HG03175 (cell line): ENCODE results near the gene GARNL3.

ENCODE experiments used
- ATAC-seq: cut with Tn5 transposase; IDR thresholded peaks from one replicate; pipeline ENCODE4 v1.9.1; 2021; ENCODE audit warnings: mild to moderate bottlenecking, moderate library complexity; ENCODE audit not compliant: unreplicated experiment

The GARNL3 gene

DNA sequence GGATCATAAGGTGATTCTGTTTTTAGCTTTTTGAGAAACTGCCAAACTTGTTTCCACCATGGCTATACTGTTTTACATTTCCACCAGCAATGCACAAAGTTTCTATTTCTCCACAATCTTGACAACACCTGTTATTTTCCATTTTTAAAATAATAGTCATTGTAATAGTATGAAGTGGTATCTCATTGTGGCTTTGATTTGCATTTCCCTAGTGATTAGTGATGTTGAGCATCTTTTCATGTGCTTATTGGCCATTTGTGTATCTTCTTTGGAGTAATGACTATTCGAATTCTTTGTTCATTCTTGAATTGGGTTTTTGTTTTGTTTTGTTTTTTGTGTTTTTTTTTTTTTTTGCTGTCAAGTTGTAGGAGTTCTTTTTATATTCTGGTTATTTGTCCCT lies 4.9 kb downstream of the GARNL3 start:
- ATAC-seq, result no peak

GRCh38 chr9:127273326-127273725 lies 8.8 kb downstream of the GARNL3 start:
- ATAC-seq, result no peak

DNA sequence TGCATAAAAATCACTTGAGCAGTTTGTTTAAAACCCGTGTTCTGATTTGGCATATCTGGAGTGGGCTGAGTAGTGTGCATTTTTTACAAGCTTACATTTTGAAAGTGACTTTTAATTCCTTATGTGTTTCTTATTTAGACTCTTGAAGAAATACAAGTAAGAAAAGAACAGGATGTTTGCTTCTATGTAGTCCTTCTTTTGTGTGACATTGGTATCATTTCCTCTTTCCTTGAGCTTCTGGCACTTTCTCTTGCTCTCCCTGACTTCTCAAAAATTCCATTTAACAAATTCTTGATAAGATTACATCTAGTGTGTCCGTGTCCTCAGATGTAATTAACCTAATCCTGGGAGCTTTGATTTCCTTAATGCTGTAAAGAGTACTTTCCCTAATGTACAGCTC lies 12.5 kb downstream of the GARNL3 start:
- ATAC-seq, result no peak

GRCh38 chr9:127277770-127278169 lies 13.2 kb downstream of the GARNL3 start:
- no peak for ATAC-seq

GRCh38 chr9:127278372-127278771 lies 13.8 kb downstream of the GARNL3 start:
- no peak for ATAC-seq

GRCh38 chr9:127279717-127280285 lies 15.2 kb downstream of the GARNL3 start:
- ATAC-seq, result no peak

GRCh38 chr9:127280880-127281660 lies 16.5 kb downstream of the GARNL3 start:
- ATAC-seq, result no peak

DNA sequence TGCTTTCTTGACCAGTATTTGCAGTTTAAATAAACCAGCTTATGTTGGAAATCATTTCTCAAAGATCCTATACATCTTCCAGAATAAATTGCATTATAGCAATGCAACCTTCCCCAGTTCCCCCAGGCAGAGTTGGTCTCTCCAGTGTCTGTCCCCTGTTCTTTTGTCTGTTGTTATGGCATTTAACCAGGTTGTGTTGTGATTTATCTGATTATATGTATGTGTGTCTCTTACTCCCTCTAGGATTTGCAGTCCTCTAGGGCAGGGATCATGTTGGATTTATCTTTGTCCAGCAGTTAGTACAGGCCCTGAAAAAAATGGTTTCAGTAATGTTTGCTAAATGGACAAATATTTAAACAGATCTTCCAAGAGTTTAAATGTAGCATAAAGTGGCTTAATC lies 17.3 kb downstream of the GARNL3 start:
- no peak for ATAC-seq

- no peak for ATAC-seq
Measured at GRCh38 chr9:127282611-127283010, 18.0 kb downstream of the GARNL3 start.

GRCh38 chr9:127283135-127283534 lies 18.6 kb downstream of the GARNL3 start:
- ATAC-seq, result no peak

GRCh38 chr9:127283917-127284497 lies 19.4 kb downstream of the GARNL3 start:
- ATAC-seq, result no peak

DNA sequence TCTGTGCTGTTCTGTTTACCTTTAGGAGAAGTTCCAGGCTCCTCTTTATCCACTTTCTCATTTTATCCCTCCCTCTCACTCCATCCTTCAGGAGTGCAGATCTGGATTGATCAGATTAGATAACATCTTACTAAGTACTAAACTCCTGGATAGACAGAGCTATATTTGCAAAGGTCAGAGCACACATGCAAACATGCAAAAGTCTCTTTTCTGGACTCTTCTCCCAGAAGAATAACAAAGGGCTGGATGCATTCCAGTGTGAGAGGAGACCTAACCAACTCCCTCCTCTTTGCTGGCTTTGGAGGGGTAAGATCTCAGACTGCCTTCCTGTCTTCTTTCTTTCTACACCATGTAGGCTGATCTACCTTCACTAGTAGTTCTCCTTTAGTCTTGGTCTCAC lies 21.4 kb downstream of the GARNL3 start:
- no peak for ATAC-seq

GRCh38 chr9:127290561-127291065 lies 26.0 kb downstream of the GARNL3 start:
- no peak for ATAC-seq

- ATAC-seq, result no peak
Measured at GRCh38 chr9:127291246-127291778, 26.7 kb downstream of the GARNL3 start.

GRCh38 chr9:127292415-127292814 lies 27.8 kb downstream of the GARNL3 start:
- no peak for ATAC-seq

DNA sequence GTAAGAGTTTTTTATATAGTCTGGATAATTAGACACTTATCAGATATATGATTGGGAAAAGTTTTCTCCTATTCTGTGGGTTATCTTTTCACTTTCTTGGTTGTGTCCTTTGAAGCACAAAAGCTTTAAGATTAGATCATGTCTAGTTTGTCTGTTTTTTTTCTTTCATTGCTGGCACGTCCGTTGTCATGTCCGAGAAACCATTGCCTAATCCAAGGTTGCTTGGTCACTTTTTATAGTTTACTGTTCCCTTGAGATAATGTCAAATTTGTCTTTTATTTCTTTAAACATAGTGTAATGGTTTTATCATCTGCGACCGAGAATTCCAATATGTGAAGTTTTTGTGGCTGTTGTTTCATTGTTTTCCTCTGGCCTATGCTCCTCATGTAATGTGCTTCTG lies 28.8 kb downstream of the GARNL3 start:
- ATAC-seq, result no peak

GRCh38 chr9:127293767-127294166 lies 29.2 kb downstream of the GARNL3 start:
- ATAC-seq, result no peak

GRCh38 chr9:127295005-127295404 lies 30.4 kb downstream of the GARNL3 start:
- no peak for ATAC-seq

DNA sequence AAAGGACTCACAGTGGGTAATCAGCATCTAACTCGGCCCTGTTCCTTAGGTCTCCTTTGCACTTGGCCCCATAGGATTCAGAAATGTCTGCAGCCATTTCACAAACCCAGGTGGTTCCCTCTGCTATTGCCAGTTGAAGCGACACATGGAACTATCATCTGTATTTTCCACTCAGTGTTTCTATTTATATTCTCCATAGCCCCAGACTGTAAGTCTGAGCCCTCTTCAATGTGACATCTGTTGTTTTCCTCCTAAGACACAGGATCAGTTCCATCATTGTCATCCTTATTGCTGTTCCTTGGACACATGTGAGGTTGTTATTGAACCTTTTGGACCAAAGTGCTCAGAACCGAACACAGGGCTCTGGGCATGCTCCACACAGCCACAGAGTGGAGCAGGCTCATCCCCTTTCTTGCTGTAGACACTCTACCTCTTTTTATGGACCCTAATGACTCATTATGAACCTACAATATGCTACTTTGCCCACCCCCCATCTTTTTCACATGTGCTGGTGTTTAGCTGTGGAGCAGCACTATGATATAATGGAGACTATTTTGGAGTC lies 36.4 kb downstream of the GARNL3 start:
- ATAC-seq, result no peak

DNA sequence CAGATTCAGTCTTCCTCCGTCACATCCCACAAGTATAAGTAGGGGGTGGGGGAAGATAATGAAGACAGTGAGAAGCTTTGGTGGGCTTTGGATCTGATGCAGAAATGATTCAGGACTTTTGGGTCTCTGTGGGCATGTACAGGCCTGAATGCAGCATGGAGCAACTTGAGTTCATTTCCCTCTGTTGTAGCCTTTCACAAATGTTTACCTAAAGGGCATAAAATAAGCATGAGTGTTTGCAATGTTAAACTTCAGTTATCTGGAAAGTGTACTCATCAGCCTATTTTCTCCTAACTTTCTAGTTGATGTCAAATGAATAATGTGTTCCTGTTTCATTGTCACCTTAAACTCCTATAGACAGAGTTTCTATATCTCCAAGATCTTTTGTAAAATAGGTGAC lies 39.3 kb downstream of the GARNL3 start:
- ATAC-seq, result no peak

GRCh38 chr9:127305206-127305837 lies 40.7 kb downstream of the GARNL3 start:
- ATAC-seq, result no peak
